AG08396 (cell line): ENCODE results near the gene MPND.
A peak's percentile ranks its signal among the peaks of the same experiment; 100 is the strongest.

ENCODE experiments used
- DNase-seq: peaks from one replicate; pipeline ENCODE4 v3.0.0; 2012; ENCODE audit warnings: low spot score, mixed read lengths

The MPND gene

DNA sequence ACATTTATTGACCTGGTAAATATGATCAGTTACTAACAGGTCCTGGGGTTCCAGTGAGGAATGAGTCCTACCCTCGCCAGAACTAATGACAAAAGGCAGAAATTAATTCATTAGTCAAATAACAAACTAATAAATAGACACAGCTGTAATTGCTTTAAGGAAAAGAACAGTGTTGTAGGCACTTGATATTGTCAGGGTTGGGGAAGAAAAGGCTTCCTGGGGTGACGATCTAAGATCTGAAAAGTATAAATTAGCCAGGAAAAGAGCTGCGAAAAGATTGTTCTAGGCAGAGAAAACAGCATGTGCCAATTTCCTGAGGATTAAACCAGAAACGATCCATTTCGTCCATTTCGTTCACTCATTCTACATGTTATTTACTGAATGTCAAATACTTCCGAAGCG is 58.4 kb downstream of the MPND start:
- no peak for DNase-seq

DNA sequence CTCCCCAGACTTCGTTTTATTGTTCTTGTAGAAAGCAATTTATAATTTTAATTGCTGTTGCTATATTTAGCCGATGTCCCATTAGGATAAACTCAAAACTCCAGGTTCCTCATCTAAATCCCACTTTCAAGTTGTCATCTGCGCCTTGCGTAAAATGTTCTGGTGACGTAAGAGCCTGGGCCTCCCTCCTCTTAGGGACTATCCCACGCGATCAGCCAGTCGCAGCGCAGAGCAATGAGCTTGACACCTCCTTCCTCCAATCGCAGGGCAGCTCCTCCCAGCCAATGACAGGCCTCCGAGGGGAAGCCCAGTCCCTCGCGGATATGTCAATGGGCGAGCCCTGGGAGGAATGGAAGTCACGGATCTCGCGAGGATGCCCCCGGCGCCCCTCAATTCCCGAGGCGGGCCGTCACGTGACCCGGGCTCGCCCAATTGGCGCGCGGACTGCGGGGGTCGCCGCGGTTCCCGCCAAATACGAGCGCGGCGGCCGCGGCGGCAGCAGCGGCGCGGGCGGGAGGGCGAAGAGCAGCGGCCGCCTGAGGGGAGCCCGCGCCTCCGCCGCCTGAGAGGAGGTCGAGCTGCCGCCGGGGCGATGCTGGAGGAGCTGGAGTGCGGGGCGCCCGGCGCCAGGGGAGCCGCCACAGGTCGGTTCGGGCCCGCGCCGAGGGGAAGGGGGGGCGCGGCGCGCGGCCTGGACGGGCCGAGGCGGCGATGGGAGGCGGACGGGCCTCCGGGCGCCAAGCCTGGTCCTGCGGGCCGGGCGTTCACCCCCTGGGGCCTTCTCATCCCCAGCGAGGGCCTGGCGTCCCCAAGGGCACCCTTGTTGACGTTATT is 59.0 kb downstream of the MPND start, which contains the start of gene CHAF1A:
TSS of gene CHAF1A (plus strand) at position 470 of the 834 bp plus-strand sequence. CDS start at position 593, 123 bp downstream.
- peak; percentile 100 for DNase-seq

DNA sequence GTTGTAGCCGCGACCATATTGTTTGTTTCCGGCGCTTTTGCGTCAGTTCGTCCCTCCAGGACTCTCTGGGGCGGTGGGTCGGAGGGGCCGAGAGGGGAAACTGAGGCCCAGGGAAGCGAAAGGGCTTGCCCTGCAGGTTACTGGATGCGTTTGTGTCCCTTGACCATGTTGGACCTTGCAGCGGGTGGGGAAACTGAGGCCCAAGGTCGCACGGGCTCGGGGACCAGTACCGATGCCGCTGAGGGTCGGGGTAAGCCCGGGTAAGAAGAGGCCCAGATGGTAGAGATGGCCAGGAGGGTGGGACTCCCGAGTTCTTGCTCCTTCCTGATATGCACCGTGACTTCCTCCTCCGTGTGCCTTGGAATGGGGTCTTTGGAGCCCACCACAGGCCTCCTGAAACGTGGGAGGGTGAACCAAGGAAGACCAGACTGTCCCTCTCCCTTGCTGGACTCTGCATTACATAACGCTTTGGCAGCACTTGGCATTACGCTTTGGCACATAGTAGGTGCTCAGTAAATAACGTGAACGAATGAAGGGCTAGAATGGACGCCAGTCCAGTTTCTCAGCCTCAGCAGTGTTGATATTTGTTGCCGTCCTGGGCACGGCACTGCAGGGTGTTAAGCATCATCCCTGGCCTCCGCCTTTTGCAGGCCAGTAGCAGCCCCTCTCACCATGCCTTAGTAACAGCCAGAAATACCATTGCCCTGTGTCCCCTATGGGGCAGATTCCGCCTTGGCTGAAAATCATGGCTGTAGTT is 59.8 kb downstream of the MPND start:
- DNase-seq, result no peak

DNA sequence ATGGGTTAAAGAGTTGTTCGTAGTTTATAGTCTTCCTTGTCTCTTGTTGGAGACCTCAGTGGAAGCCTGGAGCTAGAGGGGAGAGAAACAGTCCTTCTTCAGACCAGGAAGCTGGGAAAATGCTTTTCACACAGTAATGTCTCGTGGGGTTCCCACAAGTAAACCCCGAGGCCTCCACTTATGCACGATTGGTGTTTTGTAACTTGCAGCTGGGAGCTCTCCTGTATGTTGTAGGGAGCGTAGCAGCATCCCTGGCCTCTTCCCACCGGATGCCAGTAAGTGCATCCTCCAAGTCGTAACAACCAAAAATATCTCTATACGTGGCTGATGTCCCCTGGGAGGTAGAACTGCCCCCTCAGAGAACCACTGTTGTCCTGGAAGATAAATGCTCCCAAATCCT is 62.6 kb downstream of the MPND start:
- DNase-seq, result no peak

DNA sequence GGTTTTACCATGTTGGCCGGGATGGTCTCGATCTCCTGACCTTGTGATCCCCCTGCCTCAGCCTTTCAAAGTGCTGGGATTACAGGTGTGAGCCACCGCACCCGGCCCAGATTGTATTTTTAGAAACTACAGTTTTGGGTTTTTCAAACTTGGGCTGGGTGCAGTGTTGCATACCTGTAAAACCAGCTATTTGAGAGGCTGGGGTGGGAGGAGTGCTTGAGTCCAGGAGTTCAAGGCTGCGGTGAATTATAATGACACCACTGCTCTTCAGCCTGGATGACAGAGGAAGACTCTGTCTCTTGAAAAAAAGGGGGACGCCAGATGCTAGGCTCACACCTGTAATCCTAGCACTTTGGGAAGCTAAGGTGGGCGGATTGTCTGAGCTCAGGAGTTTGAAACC is 63.3 kb downstream of the MPND start:
- no peak for DNase-seq

DNA sequence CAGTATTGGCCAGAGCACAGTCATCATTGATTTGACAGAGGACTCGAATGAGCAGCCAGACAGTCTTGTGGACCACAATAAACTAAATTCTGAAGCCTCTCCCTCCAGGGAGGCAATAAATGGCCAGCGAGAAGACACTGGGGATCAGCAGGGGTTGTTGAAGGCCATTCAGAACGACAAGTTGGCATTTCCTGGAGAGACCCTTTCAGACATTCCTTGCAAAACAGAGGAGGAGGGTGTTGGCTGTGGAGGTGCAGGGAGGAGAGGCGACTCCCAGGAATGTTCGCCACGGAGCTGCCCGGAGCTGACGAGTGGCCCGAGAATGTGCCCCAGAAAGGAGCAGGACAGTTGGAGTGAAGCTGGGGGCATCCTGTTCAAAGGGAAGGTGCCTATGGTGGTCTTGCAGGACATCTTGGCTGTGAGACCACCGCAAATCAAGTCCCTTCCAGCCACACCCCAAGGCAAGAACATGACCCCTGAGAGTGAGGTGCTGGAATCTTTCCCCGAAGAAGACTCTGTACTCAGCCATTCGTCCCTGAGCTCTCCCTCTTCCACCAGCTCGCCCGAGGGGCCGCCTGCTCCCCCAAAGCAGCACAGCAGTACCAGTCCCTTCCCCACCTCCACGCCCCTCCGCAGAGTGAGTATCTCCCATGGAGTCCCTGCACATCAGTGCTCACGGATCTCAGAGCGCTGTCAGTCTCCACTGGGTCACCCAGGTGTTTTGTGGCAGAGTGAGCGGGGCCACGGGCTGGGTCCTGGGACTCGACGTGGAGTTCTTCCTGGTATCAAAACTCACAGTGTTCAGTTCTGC is 66.0 kb downstream of the MPND start:
- DNase-seq, result no peak
